ENCODE results near the gene CNIH2.
"Not testable (repeated sequence)": the region's sequence is repeated elsewhere in the genome, so short reads cannot be mapped to it uniquely, and the experiment has no call there.

The CNIH2 gene

DNA sequence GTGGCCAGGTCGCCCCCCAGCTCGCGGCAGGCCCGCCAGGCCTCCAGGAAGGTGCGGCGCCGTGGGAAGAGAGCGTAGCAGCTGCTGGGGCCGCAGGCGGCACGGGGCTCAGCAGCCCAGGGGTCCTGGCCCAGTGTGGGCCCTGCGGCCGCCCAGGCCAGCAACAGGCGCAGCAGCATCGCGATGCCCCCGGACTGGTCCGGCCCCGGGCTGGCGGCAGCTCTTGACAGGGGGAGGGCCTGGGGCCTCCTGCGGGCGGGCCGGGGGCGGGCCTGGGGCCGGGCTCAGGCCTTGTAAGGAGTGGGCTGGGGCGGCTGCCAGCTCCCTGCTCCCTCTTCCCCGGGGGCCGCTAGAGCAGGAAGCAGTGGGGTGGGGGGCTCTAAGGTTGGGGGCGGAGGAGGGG is 38.9 kb downstream of the CNIH2 start, which contains the start of gene CD248:
Gene CD248, minus strand, starts transcription at position 196 of the 403 bp plus-strand sequence. Its CDS starts 17 bp downstream, at position 179.
- no peak for DNase-seq

DNA sequence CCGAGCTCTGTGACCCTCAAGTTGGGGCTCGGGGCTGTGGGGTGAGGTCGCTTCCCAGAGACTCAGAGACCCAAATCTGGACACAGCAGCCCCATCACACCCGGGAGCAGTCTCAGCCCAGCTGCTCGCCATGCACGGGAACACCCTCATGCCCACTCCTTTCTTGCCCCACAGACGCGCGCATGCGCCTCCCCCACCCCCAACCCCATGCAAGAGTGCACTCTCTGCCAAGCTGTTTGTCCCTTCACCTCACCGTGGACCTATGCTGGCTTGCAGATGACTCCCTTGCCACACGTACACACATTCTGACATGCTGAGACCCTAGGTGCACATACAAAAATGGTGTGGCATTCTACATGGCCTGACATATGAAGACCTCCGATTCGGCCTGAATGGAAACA is 39.3 kb downstream of the CNIH2 start:
- DNase-seq, result no peak

DNA sequence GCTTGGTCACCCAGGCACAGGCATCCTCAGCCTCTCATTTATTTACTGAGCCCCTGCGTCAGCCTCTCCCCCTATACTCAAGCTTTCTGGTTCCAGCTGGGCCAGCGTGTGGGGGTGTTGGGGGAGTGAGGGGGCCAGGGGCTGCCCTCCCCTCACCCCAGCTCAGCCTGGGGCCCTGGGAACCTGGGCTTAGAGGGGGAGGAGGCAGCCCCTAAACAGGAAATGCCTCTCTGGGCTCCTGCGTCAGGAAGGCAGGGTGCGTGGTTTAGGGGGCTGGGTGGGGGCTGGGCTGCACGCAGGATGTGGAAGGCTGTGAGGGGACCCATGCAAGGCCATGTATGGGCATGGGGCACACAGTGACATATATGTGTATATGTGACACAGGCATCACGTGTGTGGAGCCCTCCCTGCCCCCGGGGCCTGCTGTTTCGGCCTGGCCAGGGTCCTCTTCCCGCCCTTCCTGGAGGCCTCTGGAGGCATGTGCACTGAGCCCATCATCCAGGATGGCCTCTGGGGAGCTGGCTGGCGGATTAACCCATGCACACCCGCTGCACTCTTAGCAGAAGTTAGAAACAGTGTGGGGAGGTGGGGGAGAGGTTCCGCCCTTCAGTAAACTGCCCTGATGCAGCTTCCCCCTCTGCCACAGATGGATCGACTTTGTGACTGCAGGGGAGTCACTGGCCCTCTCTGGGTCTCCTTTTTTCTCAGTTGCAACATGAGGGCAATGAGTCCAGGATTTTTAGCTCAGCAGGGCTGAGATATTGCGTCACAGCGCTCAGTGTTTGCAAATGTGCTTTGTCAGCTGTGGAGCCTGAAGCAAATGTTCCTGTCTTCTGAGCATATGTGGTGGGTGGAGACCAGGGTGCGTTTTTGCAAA is 40.0 kb downstream of the CNIH2 start:
- DNase-seq, result no peak

DNA sequence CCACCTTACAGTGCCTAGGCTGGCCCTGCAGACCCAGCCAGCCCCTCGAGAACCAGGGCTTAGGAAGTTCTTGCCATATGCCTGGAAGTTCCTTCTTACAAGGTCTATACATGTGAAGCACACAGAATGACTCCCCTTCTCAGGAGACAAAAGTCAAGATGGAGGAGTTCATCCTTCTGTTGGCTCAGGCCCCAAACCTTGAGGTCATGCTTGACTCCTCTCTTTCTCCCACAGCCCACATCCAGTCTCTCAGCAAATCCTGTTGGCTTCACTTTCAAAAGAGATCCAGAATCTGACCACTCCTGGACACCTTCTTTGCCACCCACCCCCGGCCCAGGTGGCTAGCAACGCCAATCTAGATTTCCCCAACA is 40.6 kb downstream of the CNIH2 start:
- no peak for DNase-seq

DNA sequence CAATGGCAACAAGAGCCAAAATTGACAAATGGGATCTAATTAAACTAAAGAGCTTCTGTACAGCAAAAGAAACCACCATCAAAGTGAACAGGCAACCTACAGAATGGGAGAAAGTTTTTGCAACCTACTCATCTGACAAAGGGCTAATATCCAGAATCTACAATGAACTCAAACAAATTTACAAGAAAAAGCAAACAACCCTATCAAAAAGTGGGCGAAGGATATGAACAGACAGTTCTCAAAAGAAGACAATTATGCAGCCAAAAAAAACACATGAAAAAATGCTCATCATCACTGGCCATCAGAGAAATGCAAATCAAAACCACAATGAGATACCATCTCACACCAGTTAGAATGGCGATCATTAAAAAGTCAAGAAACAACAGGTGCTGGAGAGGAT is 42.3 kb downstream of the CNIH2 start:
- not testable (repeated sequence) for DNase-seq

DNA sequence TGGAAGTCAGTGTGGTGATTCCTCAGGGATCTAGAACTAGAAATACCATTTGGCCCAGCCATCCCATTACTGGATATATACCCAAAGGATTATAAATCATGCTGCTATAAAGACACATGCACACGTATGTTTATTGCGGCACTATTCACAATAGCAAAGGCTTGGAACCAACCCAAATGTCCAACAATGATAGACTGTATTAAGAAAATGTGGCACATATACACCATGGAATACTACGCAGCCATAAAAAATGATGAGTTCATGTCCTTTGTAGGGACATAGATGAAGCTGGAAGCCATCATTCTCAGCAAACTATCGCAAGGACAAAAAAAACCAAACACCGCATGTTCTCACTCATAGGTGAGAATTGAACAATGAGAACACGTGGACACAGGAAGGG is 42.8 kb downstream of the CNIH2 start:
- DNase-seq, result not testable (repeated sequence)

DNA sequence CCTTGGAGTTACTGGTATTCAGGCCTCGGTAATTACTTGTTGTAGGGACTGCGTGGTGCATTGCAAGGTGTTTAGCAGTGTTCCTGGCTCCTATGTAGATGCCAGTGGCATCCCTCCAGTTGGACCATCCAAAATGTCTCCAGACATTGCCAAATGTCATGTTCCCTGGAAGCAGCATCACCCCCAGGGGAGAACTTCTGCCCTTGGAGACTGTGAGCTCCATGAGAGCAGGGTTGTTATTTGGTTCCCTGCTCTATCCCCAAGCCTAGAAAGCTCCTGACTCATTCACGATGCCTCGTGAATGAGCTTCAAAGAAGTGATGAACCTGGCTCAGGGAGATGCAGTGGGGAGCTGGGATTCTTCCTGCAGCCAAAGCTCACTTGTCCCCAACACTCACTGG is 43.6 kb downstream of the CNIH2 start:
- no peak for DNase-seq

DNA sequence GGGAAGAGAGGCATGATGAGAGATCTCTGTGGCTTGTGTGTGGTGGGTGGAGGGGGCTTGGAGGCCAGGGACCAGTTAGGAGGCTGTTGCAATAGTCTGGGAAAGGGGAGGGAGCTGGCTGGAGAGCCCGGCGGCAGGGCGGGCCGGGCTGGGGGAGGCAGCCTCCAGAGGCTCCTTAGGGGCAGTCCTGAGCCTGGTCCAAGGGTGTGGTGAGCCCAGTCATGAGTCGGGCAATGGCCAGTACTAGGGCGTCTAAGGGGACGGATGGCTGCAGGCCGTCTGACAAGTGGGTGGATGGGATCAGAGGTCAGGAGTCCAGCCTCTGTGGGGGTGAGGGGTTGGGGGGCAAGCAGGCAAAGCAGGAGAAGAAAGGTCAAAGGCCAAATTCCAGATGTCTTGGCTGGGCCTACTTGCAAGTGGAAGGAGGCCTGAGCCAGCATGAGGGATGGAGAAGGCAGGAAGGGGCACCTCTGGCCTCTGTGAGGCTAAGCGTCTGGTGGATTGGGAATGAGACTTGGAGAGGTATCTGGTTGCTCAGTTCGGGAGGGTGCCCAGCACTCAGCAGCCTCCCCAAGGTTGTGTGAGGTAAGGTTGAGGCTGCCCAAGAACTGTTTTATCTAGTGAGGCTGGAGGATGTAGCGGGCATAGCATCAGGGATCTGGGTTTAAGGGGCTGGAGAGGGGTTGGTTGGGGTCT is 44.9 kb downstream of the CNIH2 start:
- no peak for DNase-seq

DNA sequence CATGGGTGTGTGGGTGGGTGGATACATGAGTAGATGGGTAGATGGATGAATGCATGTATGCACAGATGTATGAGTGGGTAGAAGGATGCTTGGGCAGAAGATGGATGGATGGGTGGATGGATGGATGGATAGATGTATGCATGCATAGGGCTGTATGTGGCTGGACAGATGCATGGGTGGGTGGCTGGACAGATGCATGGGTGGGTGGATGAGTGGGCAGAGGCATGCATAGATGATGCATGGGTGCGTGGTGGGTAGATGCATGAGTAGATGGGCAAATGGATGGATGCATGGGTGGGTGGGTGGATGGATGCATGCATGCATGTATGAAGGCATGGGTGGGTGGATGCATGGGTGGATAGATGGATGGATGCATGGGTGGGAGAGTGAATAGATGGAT is 45.7 kb downstream of the CNIH2 start:
- no peak for DNase-seq

DNA sequence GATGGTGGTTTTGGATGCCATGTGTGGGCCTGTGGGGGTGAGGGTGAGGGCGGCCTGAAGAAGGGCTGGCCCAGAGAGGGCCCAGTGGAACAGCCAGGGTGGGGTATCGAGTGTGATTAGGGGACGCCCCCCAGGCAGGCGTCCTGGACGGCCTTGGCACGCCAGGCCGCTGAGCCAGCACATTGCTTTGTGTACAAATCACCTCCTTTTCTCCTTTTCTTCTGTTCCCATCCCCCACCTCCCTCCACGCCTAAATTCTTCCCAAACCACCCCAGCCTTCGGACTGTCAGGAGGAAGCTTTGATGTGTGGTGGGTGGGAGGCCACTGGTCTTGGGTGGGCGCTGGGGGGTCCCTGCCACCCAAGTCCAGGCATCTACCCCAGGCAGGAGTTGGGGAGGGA is 46.7 kb downstream of the CNIH2 start:
- DNase-seq, result no peak

DNA sequence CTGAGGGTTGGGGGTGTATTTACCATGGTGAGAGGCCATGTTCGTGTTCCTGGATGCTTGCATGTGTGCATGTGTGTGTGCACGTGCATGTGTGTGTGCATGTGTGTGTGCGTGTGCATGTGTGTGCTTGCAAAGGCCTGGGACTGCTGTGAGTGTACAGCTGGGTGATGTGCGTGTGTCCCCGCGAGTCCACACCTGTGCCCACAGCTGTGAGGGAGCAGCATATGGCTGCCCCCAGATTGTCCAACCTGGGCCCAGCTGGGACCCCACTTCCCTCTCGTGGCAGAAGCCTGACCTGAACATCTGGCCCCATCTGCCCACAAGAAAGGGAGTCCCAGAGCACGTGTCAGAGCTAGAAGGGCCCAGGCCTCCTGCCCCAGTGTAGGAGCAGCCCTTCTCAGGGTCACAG is 47.3 kb downstream of the CNIH2 start:
- DNase-seq, result no peak

DNA sequence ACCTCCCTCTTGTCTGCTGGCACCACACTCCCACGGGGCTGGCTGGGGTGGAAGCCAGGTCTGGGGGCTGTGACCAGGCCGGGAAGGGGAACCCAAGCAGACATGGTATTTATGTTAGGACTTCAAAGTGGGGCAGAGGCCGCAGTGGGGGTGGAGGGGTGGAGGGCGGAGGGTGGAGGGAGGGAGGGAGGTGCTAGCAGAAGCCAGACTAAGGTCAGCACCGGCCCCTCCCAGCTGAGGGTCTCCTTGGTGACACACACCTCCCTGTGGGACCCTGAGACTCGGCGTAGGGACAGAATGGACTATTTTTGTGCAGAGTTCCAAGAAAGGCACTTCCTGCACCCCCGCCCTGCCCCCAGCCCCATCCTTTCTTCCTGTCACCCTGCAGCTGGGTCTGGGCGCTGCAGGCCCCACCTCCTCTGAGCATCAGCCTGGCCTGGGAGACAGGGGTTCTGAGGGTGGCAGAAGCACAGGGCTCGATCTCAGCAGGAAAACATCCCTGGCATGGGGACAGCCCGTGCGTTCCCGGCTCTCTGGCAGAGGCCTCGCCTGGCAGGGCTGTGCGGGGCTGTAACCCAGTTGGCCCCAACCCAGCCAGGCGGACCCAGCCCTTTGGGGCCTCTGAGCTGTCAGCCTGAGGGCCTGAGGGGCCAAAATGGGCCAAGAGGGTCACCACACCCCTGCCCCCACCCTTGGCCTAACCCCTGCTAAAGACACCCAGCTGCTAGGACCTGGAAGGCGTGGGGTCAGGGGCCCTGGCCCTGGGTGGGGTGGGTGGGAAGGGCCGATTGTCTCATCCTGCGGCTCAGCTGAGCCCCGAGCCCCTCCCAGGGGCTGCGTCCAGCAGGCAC is 48.5 kb downstream of the CNIH2 start:
- DNase-seq, result no peak

DNA sequence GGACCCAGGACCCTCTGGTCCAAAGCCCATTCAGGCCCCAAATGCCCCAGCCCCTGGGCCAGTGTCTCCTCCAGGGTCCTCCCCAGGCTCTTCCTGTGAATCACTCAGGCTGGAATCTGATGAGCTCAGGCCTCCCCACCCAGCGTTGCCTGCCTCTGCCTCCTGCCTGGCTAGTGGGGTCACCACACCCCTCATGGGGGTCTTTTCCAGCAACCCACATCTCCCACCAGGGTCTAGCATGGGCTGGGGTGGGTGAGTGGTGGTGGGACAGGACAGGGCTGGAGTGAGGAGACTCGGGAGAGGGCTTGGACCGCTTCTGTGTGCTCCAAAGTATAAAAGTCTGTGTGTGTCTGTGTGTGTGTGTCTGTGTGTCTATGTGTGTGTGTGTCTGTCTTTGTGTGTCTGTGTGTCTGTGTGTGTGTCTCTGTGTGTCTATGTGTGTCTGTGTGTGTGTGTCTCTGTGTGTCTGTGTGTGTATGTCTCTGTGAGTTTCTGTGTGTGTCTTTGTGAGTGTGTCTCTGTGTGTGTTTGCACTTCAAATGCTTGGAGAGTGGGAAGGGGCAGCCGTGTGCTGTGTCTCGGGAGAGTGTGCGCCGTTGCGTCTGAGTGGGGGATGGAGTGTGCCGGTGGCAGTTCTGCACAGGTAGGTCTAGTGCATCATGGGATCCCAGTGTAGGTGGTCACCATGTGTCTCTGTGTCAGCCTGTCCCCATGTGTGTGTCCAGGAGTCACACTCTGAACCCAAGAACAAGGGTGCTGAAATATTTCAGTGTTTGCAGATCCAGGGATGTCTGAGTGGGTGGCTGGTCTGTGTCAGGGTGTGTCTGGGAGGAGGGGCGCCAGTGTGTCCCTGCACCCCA is 49.4 kb downstream of the CNIH2 start:
- no peak for DNase-seq

DNA sequence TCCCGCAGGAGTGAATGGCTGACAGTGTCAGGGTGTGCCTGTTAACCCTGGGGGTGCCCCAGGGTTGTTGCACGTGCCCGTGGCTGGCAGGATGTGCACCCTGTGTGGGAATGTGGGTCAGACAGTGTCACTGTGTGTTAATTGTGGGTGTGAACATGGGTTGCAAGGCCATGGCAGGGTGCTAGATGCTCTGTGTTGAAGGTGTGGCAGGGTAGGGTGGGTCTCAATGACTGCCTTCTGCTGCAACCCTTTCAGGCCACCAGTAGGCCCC is 50.0 kb downstream of the CNIH2 start:
- DNase-seq, result no peak

DNA sequence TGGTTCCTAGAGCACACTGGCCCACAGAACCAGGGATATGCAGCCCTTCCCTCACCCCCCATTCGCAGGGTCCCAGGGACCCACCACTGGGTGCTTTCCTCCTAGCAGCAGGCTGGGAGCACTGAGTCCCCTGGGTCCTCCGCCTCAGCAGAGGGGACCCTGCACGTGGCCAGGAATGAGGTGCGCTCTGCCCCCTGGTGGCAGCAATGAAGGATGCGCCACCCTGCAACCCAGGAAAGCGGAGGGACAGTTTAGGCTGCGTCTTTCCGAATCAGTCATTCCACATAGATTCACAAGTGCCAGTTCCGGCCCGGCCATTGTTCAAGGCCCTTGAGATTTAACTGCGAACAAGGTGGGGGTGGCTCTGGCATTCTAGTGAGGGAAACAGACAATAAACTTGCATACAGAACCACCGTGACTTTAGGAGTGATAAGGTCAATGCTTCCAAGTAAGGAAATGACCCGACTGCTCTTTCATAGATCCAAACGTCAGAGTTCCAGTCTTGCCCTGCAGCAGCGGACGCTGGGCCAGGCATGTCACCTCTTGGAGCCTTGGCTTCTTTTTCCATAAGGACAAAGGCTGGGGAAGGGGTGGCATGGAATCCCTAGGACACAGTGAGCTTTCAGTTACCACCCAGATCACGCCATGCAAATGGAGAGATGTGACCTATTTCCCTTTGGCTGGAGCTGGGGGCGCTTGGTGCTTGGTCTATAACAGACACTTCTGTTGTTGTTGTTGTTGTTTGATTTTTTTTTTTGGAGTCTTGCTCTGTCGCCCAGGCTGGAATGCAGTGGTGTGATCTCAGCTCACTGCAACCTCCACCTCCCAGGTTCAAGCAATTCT is 50.5 kb downstream of the CNIH2 start:
- DNase-seq, result peak; percentile 31

DNA sequence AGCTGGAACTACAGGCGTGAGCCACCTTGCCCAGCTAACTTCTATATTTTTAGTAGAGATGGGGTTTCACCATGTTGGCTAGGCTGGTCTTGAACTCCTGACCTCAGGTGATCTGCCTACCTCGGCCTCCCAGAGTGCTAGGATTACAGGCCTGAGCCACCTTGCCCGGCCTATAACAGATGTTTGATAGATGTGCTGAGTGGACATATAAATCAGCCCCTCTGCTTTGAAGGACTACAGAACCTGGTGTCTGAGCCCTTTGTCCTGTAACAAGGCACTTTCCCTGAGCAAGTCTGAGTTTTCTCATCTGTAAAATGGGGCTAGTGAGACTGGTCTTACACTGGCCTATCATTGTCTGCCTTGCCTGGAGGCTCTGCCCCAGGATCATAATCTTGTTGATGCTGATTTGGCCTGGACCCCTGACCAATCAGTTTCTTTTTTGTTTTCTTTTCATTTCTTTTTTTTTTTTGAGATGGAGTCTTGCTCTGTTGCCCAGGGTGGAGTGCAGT is 51.2 kb downstream of the CNIH2 start:
- no peak for DNase-seq

DNA sequence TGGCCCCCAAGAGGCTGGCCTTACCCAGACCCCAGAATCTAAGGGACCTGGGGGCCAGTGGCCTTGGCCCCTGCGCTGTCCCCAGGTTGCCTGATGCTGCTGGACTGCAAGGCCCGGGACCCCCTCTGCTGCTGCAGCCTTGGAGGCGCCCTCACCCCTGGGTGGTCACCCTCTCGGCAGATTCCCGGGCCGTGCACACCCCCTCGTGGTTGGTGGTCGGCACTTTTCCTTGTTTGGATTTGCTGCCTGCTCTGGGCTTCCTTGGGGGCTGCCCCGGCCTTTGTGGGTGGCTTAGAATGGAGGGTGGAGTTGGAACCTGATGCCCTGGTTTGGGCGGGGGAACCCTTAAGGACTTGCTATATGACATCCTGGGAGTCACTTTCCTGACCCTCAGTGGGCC is 53.0 kb downstream of the CNIH2 start:
- DNase-seq, result no peak

DNA sequence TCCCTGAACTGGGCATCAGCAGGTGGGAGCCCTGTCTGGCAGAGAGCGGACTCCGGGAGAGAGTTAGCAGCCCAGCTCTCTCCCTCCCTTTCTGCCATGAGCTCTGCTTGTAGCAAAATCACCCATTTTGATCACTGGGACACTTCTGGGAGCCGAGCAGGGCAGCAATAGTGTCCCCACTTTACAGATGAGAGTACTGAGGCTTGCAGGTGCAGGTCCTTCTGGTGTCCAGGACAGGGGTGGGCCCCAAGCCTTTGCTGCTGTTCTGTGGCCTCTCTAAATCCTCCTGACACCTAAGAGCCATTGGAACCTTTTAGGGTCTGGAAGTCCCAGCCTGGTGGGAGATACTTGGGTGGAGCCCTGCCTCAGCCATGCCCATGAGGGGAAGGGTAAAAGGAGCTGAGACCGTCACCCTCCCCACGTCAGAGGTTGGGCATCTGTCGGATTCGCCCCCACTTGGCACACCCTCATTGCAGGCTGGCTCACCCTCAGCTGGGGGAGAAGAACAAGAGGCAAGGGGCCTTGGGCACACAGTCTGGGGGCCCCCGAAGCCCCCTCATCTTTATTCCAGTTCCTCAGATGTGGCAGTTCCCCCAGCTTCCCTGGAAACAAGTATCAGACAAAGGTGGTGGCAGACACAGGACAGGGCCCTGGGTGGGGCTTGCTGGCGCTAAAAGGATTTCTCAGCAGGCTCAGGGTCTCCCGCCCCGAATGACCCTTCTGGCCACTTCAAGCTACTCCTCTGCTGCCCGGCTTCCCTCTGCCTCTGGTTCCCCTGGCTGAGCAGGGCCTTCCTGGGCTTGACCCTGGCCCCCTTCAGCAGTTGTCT is 53.8 kb downstream of the CNIH2 start:
- no peak for DNase-seq

DNA sequence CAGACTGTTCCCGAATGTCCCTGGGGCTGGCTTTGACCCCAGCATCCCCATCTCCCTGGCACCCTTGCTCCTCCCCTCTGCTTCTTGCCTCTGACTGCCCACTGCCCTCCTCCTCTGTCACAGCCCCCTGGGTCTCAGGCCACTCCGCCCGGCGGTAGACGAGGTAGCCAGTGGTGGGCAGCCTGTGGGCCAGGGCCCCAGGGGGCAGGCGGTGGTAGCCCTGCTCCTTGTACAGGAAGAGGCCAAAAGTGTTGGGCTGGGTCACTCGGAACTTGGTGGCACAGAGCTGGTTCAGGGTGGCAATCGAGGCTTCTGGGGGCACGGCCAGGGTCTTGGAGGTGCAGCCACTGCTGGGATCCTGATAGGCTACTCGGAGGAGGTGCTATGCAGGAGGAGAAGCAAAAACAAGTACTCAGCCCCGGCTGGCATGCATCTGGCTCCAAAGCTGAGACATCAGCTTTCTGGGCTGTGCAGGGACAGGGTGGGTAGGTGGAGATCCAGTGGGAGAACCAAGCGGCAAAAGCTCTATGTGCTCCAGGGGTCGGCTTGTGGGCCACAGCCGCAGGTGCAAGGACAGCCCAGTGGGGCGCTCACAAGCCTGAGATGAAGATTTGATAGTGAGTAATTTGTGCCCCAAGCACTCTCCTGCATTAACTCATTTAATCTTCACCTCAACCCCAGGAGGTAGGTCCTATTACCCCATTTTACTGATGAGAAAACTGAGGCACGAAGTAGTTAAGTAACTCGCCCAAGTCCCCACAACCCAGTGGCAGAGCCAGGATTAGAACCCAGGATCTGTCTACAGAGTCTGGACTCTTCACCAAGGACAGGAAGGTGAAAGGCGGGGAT is 54.6 kb downstream of the CNIH2 start:
- no peak for DNase-seq

Data from NCI-H1436 treated with DMSO at 0.1 percent for 48 hours (cell line).